Endothelial cell of umbilical vein (primary cell): Measurements from ENCODE around the gene ALKBH5. TPM values are rescaled to one million over a fixed set of nuclear protein-coding genes. Genes with fewer than 3 reads are reported as not detected.

Experiments used
- BruUV-seq: library from RNA; stranded (reverse); fragments of 400-500 nt; replicated peaks from 2 replicates; lab custom pipeline; 2021; lab: Mats Ljungman, UMichigan
- CTCF ChIA-PET: fragments of 300-600, 350-600 bp; sonication (Branson Sonifier 250); formaldehyde crosslinking; loops from one replicate; lab custom pipeline; 2021; ENCODE audit warnings: antibody characterized with exemption, inconsistent platforms; lab: Charles Lee
- POLR2A ChIA-PET: fragments of 300-600, 350-600 bp; sonication (Branson Sonifier 250); formaldehyde crosslinking; loops from one replicate; lab custom pipeline; 2021; ENCODE audit warnings: antibody characterized with exemption, inconsistent platforms; lab: Charles Lee
- DNase-seq: peaks from one replicate; pipeline ENCODE4 v3.0.0-alpha.2; 2011; ENCODE audit warnings: low read depth, low spot score
- FAIRE-seq: peaks from 2 replicates; lab custom pipeline; 2011; peaks lifted over from hg19 to GRCh38; lab: Jason Lieb, UNC
- H2AFZ ChIP-seq: 2 replicates; pipeline ENCODE4 v1.6.0; 2012; ENCODE audit warnings: low read depth, low read length, control low read depth, inconsistent platforms
- H3K27ac ChIP-seq: 2 replicates; pipeline ENCODE4 v1.5.1; 2011; ENCODE audit warnings: low read depth, mild to moderate bottlenecking, control low read depth, low read length, moderate library complexity; ENCODE audit not compliant: insufficient read depth
- H3K27me3 ChIP-seq, 2 experiments: 2 replicates each; pipeline versions ENCODE4 v1.6.0 to v1.6.1; 2011; ENCODE audit warnings: low read length in 2 of 2, mixed read lengths in 1 of 2; ENCODE audit not compliant: control insufficient read depth in 2 of 2, insufficient read depth in 2 of 2
- H3K36me3 ChIP-seq, 2 experiments: 2 replicates in 1 of 2; 3 replicates in 1 of 2; pipeline ENCODE4 v1.5.1; 2011; ENCODE audit warnings: low read length in 2 of 2, mild to moderate bottlenecking in 1 of 2, moderate library complexity in 1 of 2; ENCODE audit not compliant: control insufficient read depth in 2 of 2, insufficient read depth in 2 of 2; ENCODE audit errors: extremely low read depth in 1 of 2
- H3K4me1 ChIP-seq: 3 replicates; pipeline ENCODE4 v1.5.1; 2011; ENCODE audit warnings: mild to moderate bottlenecking, low read length; ENCODE audit not compliant: control insufficient read depth, insufficient read depth; ENCODE audit errors: extremely low read depth
- H3K4me2 ChIP-seq: 2 replicates; pipeline ENCODE4 v1.6.1; 2011; ENCODE audit warnings: low read length, control low read depth, mixed read lengths; ENCODE audit not compliant: insufficient read depth
- H3K4me3 ChIP-seq, 3 experiments: fragments of 200-600 bp in 1 of 3; sonication (generic), shearing (Covaris generic) in 1 of 3; replicated peaks in 1 of 3; 2 replicates each; pipeline ENCODE4 v1.5.1; 2011 to 2016; ENCODE audit warnings: control low read depth in 3 of 3, low read length in 3 of 3, mild to moderate bottlenecking in 2 of 3, inconsistent platforms in 1 of 3, low read depth in 1 of 3, moderate library complexity in 1 of 3; ENCODE audit not compliant: insufficient read depth in 1 of 3
- H3K79me2 ChIP-seq: 2 replicates; pipeline ENCODE4 v1.6.0; 2012; ENCODE audit warnings: low read length, inconsistent platforms; ENCODE audit not compliant: control insufficient read depth, insufficient read depth
- H3K9ac ChIP-seq: replicated peaks from 2 replicates; pipeline ENCODE3; 2011; ENCODE audit warnings: low read length, control low read depth; ENCODE audit not compliant: insufficient read depth; ENCODE audit errors: extremely low read depth
- H3K9me1 ChIP-seq: replicated peaks from 3 replicates; pipeline ENCODE4 v1.6.0; 2011; ENCODE audit warnings: mild to moderate bottlenecking, low read length; ENCODE audit not compliant: control insufficient read depth, insufficient read depth; ENCODE audit errors: extremely low read depth
- H3K9me3 ChIP-seq: replicated peaks from 2 replicates; pipeline ENCODE4 v1.5.1; 2012; ENCODE audit warnings: low read length, inconsistent platforms; ENCODE audit not compliant: control insufficient read depth, insufficient read depth
- H4K20me1 ChIP-seq: replicated peaks from 2 replicates; pipeline ENCODE3; 2011; ENCODE audit warnings: mild to moderate bottlenecking, low read length; ENCODE audit not compliant: control insufficient read depth, insufficient read depth; ENCODE audit errors: extremely low read depth
- CTCF ChIP-seq, 2 donors: IDR thresholded peaks; 1 replicate in 1 of 2; 2 replicates in 1 of 2; pipeline ENCODE4 v1.5.1; 2011; ENCODE audit warnings: low read length in 2 of 2, mild to moderate bottlenecking in 2 of 2, moderate library complexity in 2 of 2, control low read depth in 1 of 2, inconsistent platforms in 1 of 2, low read depth in 1 of 2; ENCODE audit not compliant: insufficient read depth in 1 of 2; ENCODE audit errors: extremely low read depth in 1 of 2
- EZH2 ChIP-seq: IDR thresholded peaks from 2 replicates; pipeline ENCODE4 v1.6.1; 2012; ENCODE audit warnings: borderline replicate concordance, low read depth, mild to moderate bottlenecking, moderate library complexity, low read length, inconsistent platforms; ENCODE audit not compliant: severe bottlenecking
- FOS ChIP-seq: IDR thresholded peaks from 2 replicates; pipeline ENCODE4 v1.6.1; 2011; ENCODE audit warnings: mild to moderate bottlenecking, low read length, moderate library complexity, borderline replicate concordance; ENCODE audit not compliant: insufficient read depth
- GATA2 ChIP-seq: IDR thresholded peaks from 2 replicates; pipeline ENCODE4 v1.7.0; 2011; ENCODE audit warnings: low read depth, mild to moderate bottlenecking, moderate library complexity, mixed read lengths, low read length; ENCODE audit not compliant: insufficient read length, insufficient read depth
- JUN ChIP-seq: IDR thresholded peaks from 2 replicates; pipeline ENCODE4 v1.6.1; 2011; ENCODE audit warnings: borderline replicate concordance, low read depth; ENCODE audit not compliant: insufficient read length, insufficient read depth
- MYC ChIP-seq: IDR thresholded peaks from one replicate; pipeline ENCODE4 v1.6.1; 2011; ENCODE audit warnings: mild to moderate bottlenecking, low read depth, low read length
- POLR2A ChIP-seq: IDR thresholded peaks from 2 replicates; pipeline ENCODE4 v1.6.1; 2012; ENCODE audit warnings: low read depth, mild to moderate bottlenecking, control low read depth, low read length
- dilution Hi-C: fragments of 300-500 bp; cut with MboI; formaldehyde crosslinking; loops from one replicate; pipeline ENCODE4 v1.15.0; 2019; ENCODE audit warnings: low sequenced_read_pairs; ENCODE audit not compliant: extremely low pct_ligation_motif_present
- intact Hi-C: fragments of 100-400 bp; cut with micrococcal nuclease; formaldehyde crosslinking; loops from one replicate; pipeline ENCODE4 v1.10.0; 2022
- polyA plus RNA-seq, 4 experiments: library from polyadenylated mRNA; depleted of rRNA in 3 of 4; stranded (reverse) in 3 of 4; unstranded in 1 of 4; fragments of >200 nt; gene quantifications; 2 replicates each; pipeline versions ENCODE4 v1.2.1 to v1.2.3, GENCODE V29; 2011 to 2012; ENCODE audit warnings: missing spikeins in 1 of 4
- total RNA-seq: library from RNA; stranded (reverse); gene quantifications from 2 replicates; pipeline ENCODE4 v1.2.3, GENCODE V29; 2021
- TF ChIP-seq, protein P1 (sequence below): IDR thresholded peaks from 2 replicates; pipeline ENCODE4 v1.6.1; 2011; ENCODE audit not compliant: insufficient read depth, insufficient read length

The ALKBH5 gene
- total and polyA plus RNA-seq, 2 donors (not counting 3 experiments of a cell fraction or from before 2014, with no cell fraction given), result 55.3 to 71.0 TPM

GRCh38 chr17:18203308-18203707 is 19.7 kb downstream of the ALKBH5 start:
- CTCF ChIA-PET, result interaction anchor here (1.0 kb wide), 1 partner anchor 62 kb away, joined by 3 read pairs; no protein-coding TSS in a partner anchor
- Histone ChIP-seq H3K27me3 (no peaks in the 10 kb centered on the region), H3K9me1 (no peaks in the 10 kb centered on the region), H3K9ac (no peak overlapping the region), H3K4me1 (peaks cover 3% of the 10 kb centered on the region), H3K79me2 (peaks cover 52% of the 10 kb centered on the region), H3K4me2 (no peak overlapping the region), H3K36me3 (peaks cover 9 to 37% of the 10 kb centered on the region in 2 experiments), H2AFZ (no peak overlapping the region), H4K20me1 (no peaks in the 10 kb centered on the region), H3K27ac (no peak overlapping the region), H3K9me3 (no peaks in the 10 kb centered on the region), H3K4me3 (no peak overlapping the region)
- TF ChIP-seq GATA2 (no peak), POLR2A (no peak), MYC (no peak), FOS (no peak), EZH2 (no peak), CTCF (IDR thresholded peaks at IDR 0.05; ENCODE audit: extremely low read depth in 1 of 2, insufficient read depth in 1 of 2, low read depth in 1 of 2, low read length in 2 of 2) (no peak), JUN (no peak)
- TF ChIP-seq, protein P1, sequence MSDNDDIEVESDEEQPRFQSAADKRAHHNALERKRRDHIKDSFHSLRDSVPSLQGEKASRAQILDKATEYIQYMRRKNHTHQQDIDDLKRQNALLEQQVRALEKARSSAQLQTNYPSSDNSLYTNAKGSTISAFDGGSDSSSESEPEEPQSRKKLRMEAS, result no peak
- intact Hi-C loops, result no loop called here
- POLR2A ChIA-PET, result no interaction called here
- dilution Hi-C loops, result no loop called here
- DNase-seq (no peak), FAIRE-seq (no peak)
- no TSS peak for BruUV-seq
